ENCODE results near the gene FAT1.

The FAT1 gene

DNA sequence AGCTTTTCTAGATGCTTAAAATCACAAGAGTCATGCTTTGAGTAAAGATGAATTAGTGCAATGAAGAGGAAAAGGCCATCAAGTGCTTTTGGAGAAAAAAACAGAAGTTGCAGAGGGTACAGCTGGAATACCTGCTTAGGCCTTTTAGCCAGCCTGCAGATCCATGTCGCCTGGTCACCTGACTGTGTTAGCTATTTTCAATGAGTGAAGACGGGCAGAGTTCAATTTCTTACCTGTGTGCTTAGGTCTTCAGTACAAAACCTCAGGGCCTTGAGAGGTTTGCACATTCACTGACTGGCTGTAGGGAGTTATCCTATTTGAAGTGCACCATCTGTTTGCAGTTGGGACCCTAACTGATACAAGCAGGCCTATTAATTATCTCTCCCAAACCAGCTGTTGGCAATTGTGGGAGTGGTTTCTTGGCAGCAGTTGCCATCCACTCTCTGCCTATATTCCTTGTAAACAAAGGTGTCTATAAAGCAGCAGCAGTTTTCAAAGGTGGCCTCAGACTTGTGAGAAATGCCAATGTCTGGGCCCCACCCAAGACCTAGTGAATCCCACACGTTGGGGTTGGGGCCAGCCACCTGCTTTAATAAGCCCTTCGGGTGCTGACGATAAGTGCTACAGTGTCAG, 16.3 kb upstream of the FAT1 start:
- in situ Hi-C loops (cut with HindIII; ENCODE audit: low sequenced_read_pairs): no loop called here

DNA sequence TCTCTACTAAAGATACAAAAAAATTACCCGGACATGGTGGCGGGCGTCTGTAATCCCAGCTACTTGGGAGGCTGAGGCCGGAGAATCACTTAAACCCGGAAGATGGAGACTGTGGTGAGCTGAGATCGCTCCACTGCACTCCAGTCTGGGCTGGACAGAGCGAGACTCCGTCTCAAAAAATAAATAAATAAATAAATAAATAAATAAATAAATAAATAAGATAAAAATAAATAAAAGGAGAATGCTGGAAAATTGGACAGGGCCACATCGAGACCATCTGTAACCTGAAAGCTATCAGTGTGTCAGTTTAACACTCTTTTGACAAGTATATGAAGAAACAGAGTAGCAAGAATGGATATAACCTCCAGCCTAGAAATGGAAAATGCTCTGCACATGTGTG, 15.7 kb upstream of the FAT1 start:
- H3K4me3 ChIP-seq (ENCODE audit: low read depth, low read length): no peak overlapping the region
- DNase-seq (ENCODE audit: low read depth): no peak
- TF ChIP-seq, protein P1, sequence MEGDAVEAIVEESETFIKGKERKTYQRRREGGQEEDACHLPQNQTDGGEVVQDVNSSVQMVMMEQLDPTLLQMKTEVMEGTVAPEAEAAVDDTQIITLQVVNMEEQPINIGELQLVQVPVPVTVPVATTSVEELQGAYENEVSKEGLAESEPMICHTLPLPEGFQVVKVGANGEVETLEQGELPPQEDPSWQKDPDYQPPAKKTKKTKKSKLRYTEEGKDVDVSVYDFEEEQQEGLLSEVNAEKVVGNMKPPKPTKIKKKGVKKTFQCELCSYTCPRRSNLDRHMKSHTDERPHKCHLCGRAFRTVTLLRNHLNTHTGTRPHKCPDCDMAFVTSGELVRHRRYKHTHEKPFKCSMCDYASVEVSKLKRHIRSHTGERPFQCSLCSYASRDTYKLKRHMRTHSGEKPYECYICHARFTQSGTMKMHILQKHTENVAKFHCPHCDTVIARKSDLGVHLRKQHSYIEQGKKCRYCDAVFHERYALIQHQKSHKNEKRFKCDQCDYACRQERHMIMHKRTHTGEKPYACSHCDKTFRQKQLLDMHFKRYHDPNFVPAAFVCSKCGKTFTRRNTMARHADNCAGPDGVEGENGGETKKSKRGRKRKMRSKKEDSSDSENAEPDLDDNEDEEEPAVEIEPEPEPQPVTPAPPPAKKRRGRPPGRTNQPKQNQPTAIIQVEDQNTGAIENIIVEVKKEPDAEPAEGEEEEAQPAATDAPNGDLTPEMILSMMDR (IDR thresholded peaks at IDR 0.05; ENCODE audit: low read depth, low read length, missing control alignments): no peak
- in situ Hi-C loops (cut with HindIII; ENCODE audit: low sequenced_read_pairs): no loop called here

More for the DNA sequence above, 16.3 kb upstream of the FAT1 start:
- no peak for DNase-seq (ENCODE audit: low read depth)
- H3K4me3 ChIP-seq (ENCODE audit: low read depth, low read length): no peak overlapping the region
- TF ChIP-seq, protein P1 (IDR thresholded peaks at IDR 0.05; ENCODE audit: low read depth, low read length, missing control alignments): no peak

DNA sequence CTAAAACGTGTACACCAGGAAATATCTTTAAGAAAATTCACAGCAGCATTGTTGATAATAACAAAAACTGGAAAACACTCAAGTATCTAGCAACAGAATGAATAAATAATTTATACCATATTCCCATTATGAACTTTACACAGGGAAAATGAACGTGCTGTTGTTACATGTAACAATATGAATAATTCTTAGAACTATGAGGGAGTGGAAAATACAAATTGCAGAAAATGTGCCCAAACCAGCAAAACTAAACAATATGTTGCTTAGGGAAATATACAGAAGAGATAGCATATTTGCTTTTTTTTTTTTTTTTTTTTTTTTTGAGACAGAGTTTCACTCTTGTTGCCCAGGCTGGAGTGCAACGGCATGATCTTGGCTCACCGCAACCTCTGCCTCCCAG, 14.8 kb upstream of the FAT1 start:
- TF ChIP-seq, protein P1 (IDR thresholded peaks at IDR 0.05; ENCODE audit: low read depth, low read length, missing control alignments): no peak
- in situ Hi-C loops (cut with HindIII; ENCODE audit: low sequenced_read_pairs): no loop called here
- DNase-seq (ENCODE audit: low read depth): no peak
- no peak overlapping the region for H3K4me3 ChIP-seq (ENCODE audit: low read depth, low read length)

DNA sequence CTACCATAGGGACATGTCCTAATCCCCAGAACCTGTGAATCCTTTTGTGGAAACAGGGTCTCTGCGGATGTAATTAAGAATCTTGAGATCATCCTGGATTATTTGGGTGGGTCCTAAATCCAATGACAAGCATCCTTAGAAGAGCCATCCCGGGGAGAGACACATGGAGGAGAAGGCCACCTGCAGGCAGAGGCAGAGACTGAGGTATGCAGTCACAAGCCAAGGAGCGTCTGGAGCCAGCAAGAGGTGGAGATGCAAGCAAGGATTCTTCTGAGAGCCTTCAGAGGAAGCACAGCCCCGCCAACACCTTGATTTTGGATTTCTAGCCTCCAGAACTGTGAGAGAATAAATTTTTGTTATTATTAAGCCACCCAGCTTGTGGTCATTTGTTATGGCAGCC, 13.8 kb upstream of the FAT1 start:
- no peak for DNase-seq (ENCODE audit: low read depth)
- H3K4me3 ChIP-seq (ENCODE audit: low read depth, low read length): no peak overlapping the region
- in situ Hi-C loops (cut with HindIII; ENCODE audit: low sequenced_read_pairs): no loop called here
- TF ChIP-seq, protein P1 (IDR thresholded peaks at IDR 0.05; ENCODE audit: low read depth, low read length, missing control alignments): no peak

DNA sequence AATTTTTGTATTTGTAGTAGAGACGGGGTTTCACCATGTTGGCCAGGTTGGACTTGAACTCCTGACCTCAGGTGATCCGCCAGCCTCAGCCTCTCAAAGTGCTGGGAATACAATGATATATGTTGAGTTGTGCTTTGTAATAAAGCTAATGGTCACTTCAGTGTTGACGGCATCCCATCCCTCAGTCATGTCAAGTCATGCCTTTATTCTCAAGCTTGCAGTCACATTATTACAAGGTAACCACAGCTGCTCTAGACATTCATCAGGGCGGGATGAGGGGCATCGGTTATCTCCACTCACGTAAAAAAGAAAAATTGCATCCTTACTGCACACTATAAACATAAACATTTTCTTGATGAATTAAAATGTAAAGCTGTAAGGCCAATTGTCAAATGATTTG, 12.8 kb upstream of the FAT1 start:
- no peak overlapping the region for H3K4me3 ChIP-seq (ENCODE audit: low read depth, low read length)
- no peak for DNase-seq (ENCODE audit: low read depth)
- TF ChIP-seq, protein P1 (IDR thresholded peaks at IDR 0.05; ENCODE audit: low read depth, low read length, missing control alignments): no peak
- in situ Hi-C loops (cut with HindIII; ENCODE audit: low sequenced_read_pairs): no loop called here

DNA sequence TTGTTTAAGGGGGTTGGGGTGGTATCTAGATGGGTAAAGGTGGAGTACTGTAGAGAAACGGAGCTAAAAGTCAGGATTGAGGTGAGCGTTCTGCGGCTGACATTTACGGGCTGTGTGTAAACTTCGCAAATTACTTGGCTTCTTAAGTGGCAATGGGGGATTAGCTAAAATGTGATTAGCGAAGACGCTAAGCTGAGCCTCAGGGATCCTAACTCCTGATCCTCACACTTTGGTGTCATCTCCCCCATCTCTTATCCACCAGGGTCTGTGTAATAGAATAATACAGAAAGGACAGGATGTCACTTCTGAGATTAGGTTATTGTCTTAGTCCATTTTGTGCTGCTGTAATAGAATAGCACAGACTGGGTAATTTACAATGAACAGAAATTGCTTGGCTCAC, 10.6 kb upstream of the FAT1 start:
- in situ Hi-C loops (cut with HindIII; ENCODE audit: low sequenced_read_pairs): no loop called here
- no peak for DNase-seq (ENCODE audit: low read depth)
- H3K4me3 ChIP-seq (ENCODE audit: low read depth, low read length): no peak overlapping the region
- TF ChIP-seq, protein P1 (IDR thresholded peaks at IDR 0.05; ENCODE audit: low read depth, low read length, missing control alignments): no peak

All from astrocyte of the cerebellum (primary cell).